WERI-Rb-1 (cell line): Measurements from ENCODE around the gene PSME3IP1.

Experiments used
- DNase-seq: peaks from one replicate; pipeline ENCODE4 v3.0.0-alpha.2; 2020
- H3K27ac ChIP-seq: fragments of 250-450 bp; sonication (Bioruptor Pico); 2 replicates; pipeline ENCODE4 v1.5.1; 2020; ENCODE audit warnings: mild to moderate bottlenecking, moderate library complexity
- H3K27me3 ChIP-seq: fragments of 250-450 bp; sonication (Bioruptor Pico); 2 replicates; pipeline ENCODE4 v1.5.1; 2021; ENCODE audit warnings: mild to moderate bottlenecking, low read depth, moderate library complexity; ENCODE audit not compliant: insufficient read depth, severe bottlenecking
- H3K36me3 ChIP-seq: fragments of 250-450 bp; sonication (Bioruptor Pico); 2 replicates; pipeline ENCODE4 v1.5.1; 2020; ENCODE audit warnings: mild to moderate bottlenecking, moderate library complexity
- H3K4me3 ChIP-seq: 2 replicates; pipeline ENCODE4 v1.5.1; 2011; ENCODE audit warnings: low read depth, mild to moderate bottlenecking, control low read depth, low read length
- H3K9me3 ChIP-seq: fragments of 250-450 bp; sonication (Bioruptor Pico); 2 replicates; pipeline ENCODE4 v1.5.1; 2021; ENCODE audit warnings: mild to moderate bottlenecking, moderate library complexity; ENCODE audit not compliant: severe bottlenecking
- CTCF ChIP-seq: IDR thresholded peaks from 2 replicates; pipeline ENCODE4 v1.5.1; 2011; ENCODE audit warnings: low read depth, mild to moderate bottlenecking, control low read depth, inconsistent platforms, low read length

PSME3IP1 gene

GRCh38 chr16:57137043-57137442 is 48.8 kb downstream of the PSME3IP1 start:
- no peaks in the 10 kb centered on the region for H3K27me3 ChIP-seq

GRCh38 chr16:57134982-57135381 is 50.9 kb downstream of the PSME3IP1 start:
- no peak for TF ChIP-seq CTCF
- Histone ChIP-seq H3K27me3 (no peaks in the 10 kb centered on the region), H3K4me3 (no peak overlapping the region), H3K9me3 (no peaks in the 10 kb centered on the region), H3K36me3 (no peaks in the 10 kb centered on the region), H3K27ac (peak overlapping the region; percentile 15)
- peak; percentile 86 for DNase-seq

More at GRCh38 chr16:57137043-57137442, 48.8 kb downstream of the PSME3IP1 start:
- no peaks in the 10 kb centered on the region for H3K36me3 ChIP-seq
- no peak for TF ChIP-seq CTCF
- no peak for DNase-seq
- no peaks in the 10 kb centered on the region for H3K9me3 ChIP-seq
- no peak overlapping the region for H3K4me3 ChIP-seq
- H3K27ac ChIP-seq = peak overlapping the region; percentile 68

GRCh38 chr16:57133886-57134285 is 52.0 kb downstream of the PSME3IP1 start:
- Histone ChIP-seq H3K36me3 (no peaks in the 10 kb centered on the region), H3K27ac (peak overlapping the region; percentile 15), H3K9me3 (no peaks in the 10 kb centered on the region), H3K27me3 (no peaks in the 10 kb centered on the region), H3K4me3 (no peak overlapping the region)
- DNase-seq = no peak
- no peak for TF ChIP-seq CTCF

- TF ChIP-seq CTCF = no peak
- Histone ChIP-seq H3K36me3 (no peaks in the 10 kb centered on the region), H3K27me3 (no peaks in the 10 kb centered on the region), H3K27ac (no peak overlapping the region), H3K9me3 (no peaks in the 10 kb centered on the region), H3K4me3 (no peak overlapping the region)
- DNase-seq = no peak
Observed at GRCh38 chr16:57133031-57133430, 52.8 kb downstream of the PSME3IP1 start.

GRCh38 chr16:57132470-57132869 is 53.4 kb downstream of the PSME3IP1 start:
- no peaks in the 10 kb centered on the region for H3K9me3 ChIP-seq
- no peaks in the 10 kb centered on the region for H3K27me3 ChIP-seq
- H3K4me3 ChIP-seq = no peak overlapping the region
- no peaks in the 10 kb centered on the region for H3K36me3 ChIP-seq
- no peak for DNase-seq
- no peak overlapping the region for H3K27ac ChIP-seq
- no peak for TF ChIP-seq CTCF

GRCh38 chr16:57131351-57131970 is 54.4 kb downstream of the PSME3IP1 start:
- Histone ChIP-seq H3K36me3 (no peaks in the 10 kb centered on the region), H3K27ac (no peak overlapping the region), H3K27me3 (no peaks in the 10 kb centered on the region), H3K9me3 (no peaks in the 10 kb centered on the region), H3K4me3 (no peak overlapping the region)
- no peak for TF ChIP-seq CTCF
- DNase-seq = no peak
